ENCODE data around the gene ATRNL1. TPM values are rescaled to one million over a fixed set of nuclear protein-coding genes. Genes with fewer than 3 reads are reported as not detected.

The ATRNL1 gene, protein sequence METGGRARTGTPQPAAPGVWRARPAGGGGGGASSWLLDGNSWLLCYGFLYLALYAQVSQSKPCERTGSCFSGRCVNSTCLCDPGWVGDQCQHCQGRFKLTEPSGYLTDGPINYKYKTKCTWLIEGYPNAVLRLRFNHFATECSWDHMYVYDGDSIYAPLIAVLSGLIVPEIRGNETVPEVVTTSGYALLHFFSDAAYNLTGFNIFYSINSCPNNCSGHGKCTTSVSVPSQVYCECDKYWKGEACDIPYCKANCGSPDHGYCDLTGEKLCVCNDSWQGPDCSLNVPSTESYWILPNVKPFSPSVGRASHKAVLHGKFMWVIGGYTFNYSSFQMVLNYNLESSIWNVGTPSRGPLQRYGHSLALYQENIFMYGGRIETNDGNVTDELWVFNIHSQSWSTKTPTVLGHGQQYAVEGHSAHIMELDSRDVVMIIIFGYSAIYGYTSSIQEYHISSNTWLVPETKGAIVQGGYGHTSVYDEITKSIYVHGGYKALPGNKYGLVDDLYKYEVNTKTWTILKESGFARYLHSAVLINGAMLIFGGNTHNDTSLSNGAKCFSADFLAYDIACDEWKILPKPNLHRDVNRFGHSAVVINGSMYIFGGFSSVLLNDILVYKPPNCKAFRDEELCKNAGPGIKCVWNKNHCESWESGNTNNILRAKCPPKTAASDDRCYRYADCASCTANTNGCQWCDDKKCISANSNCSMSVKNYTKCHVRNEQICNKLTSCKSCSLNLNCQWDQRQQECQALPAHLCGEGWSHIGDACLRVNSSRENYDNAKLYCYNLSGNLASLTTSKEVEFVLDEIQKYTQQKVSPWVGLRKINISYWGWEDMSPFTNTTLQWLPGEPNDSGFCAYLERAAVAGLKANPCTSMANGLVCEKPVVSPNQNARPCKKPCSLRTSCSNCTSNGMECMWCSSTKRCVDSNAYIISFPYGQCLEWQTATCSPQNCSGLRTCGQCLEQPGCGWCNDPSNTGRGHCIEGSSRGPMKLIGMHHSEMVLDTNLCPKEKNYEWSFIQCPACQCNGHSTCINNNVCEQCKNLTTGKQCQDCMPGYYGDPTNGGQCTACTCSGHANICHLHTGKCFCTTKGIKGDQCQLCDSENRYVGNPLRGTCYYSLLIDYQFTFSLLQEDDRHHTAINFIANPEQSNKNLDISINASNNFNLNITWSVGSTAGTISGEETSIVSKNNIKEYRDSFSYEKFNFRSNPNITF (N-terminal part only)
- total RNA-seq (2014; rRNA removed; shearing (Covaris generic)): 0.47 and 1.2 TPM in 2 replicates
- polyA plus RNA-seq (2015; cell fraction: cytosol; rRNA removed): 0.52 and 0.86 TPM in 2 replicates
- 0.30 and 0.88 TPM in 2 replicates for polyA plus RNA-seq (2015; cell fraction: nucleus; rRNA removed)

DNA sequence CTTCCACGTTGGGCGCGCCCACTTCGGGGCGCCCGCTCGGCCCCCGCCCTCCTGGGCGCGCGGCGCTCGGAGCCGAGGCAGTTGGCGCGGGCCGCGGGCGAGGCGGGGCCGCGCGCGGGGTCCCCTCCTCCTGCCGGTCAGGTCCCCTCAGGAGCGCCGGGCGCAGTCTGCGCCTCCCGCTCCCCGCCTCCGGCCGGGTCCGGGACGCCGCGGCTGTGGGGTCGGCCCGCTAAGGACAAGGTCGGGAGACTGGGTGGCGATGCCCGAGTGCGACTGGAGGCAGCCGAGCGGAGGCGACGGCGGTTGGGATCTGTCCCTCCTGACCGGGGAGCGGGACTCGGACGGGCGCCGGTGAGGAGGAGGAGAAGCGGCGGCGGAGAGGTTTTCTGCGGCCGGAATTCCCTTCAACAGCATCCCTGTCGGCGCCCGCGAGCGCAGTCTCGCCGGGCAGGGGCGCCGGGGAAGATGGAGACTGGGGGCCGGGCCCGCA, at the start of gene ATRNL1:
ATRNL1 (plus strand) TSS at position 80 of the 490 bp plus-strand sequence; CDS start at position 466, 386 bp downstream.
- DNase-seq (ENCODE audit: low read depth): peak; percentile 4

- DNase-seq (ENCODE audit: low read depth): no peak
Observed at GRCh38 chr10:115043719-115044118, 49.4 kb upstream of the ATRNL1 start.

GRCh38 chr10:115044891-115045290, 48.3 kb upstream of the ATRNL1 start:
- DNase-seq (ENCODE audit: low read depth): no peak

DNA sequence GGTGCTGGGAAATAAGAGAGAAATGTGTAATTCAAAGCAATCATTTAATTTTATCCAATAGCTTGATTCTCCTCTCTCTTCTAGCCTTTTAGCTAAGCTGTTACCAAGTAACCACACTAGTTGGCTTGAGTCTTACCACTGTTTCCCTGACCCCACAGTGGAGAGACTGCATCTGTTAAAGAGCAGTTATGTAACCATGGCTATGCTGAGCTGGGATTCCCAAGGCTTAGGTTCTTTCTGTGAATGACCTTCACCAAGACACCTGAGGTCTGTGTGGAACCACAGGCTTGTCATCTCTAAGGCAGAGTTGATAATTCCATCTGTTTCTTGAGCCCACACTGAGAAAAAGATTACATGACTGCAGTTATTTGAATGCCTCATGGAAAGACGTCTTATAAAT, 47.7 kb upstream of the ATRNL1 start:
- DNase-seq (ENCODE audit: low read depth): no peak

- no peak for DNase-seq (ENCODE audit: low read depth)
Observed at GRCh38 chr10:115046686-115047236, 46.4 kb upstream of the ATRNL1 start.

- DNase-seq (ENCODE audit: low read depth): no peak
Observed at GRCh38 chr10:115047705-115048104, 45.5 kb upstream of the ATRNL1 start.

GRCh38 chr10:115049318-115049717, 43.8 kb upstream of the ATRNL1 start:
- DNase-seq (ENCODE audit: low read depth): no peak

DNA sequence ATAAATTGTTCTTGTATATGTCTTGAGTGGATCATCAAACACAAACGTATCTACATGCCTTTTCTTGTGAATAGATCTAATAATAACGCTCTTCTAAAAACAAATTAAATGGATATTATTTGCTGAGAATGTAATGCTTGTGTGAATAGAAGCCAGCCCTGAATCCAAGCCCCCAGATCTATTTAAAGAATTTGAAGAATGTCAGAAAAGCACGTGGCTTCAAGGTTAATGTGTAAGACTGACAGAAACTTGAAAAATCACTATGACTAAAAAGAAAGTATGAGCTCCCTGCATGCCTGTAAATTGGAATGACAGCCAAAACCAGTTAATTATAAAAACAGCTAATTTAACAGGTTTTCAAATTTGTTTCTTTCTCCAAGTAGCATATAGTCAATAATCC, 43.2 kb upstream of the ATRNL1 start:
- DNase-seq (ENCODE audit: low read depth): no peak

GRCh38 chr10:115050375-115051010, 42.7 kb upstream of the ATRNL1 start:
- DNase-seq (ENCODE audit: low read depth): no peak

DNA sequence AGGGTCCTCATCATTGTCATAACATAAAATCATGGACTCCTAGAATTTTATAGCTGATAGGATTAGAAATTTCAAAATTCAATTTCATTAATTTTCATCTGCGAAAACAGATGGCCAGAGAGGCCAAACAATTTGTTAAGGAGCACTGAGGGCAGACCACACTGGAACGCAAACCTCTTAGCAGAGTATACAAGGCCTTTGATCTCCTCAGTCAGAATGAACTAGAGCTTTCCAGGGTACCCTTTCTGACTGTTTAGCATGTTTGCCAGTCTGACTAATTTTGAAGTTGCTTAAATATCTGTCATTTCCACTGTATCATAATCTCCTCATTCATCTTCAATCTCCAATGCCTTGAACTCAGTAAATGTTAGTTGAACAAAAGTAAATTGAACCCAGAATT, 41.9 kb upstream of the ATRNL1 start:
- no peak for DNase-seq (ENCODE audit: low read depth)

- DNase-seq (ENCODE audit: low read depth): no peak
Observed at GRCh38 chr10:115052226-115052625, 40.9 kb upstream of the ATRNL1 start.

- no peak for DNase-seq (ENCODE audit: low read depth)
Observed at GRCh38 chr10:115052728-115053127, 40.4 kb upstream of the ATRNL1 start.

- DNase-seq (ENCODE audit: low read depth): no peak
Observed at GRCh38 chr10:115056186-115056585, 37.0 kb upstream of the ATRNL1 start.

GRCh38 chr10:115059301-115059898, 33.8 kb upstream of the ATRNL1 start:
- DNase-seq (ENCODE audit: low read depth): no peak

GRCh38 chr10:115063701-115064658, 29.2 kb upstream of the ATRNL1 start:
- no peak for DNase-seq (ENCODE audit: low read depth)

- no peak for DNase-seq (ENCODE audit: low read depth)
Observed at GRCh38 chr10:115065801-115066200, 27.4 kb upstream of the ATRNL1 start.

DNA sequence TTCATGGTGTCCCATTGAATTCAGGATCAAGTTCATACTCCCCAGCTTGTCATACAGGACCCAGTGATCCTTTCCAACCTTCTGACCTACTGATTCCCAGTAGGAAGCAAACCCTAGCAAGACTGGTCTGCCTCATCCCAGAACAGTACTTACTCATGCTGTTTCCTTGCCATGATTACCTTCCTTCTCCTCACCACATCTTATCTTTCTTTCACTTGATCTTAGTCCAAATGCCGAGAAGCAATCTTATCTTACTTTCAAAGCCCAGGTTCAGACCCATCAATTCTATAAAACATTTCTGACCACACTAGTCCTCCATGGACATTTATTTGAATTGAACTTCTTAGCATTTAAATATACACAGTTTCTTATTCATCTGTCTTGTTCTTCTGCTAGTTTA, 26.6 kb upstream of the ATRNL1 start:
- DNase-seq (ENCODE audit: low read depth): no peak

DNA sequence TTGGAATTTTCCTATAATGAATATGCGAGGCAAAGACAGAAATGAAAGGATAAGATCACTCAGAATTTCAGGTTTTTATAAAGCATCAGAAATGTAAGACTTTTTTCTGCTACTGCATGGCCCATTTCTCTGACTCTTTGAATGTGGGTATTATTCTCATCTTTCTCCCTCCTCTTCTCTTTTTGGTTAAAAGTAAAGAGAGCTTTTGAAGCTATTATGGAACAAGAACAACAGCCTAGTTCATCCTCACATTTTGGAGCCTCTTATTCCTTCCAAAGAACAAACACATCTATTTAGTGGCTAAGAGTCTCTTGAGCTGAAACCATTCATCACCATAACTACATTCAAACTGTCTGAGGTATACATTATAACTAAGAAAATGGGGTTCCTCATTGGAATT, 19.4 kb upstream of the ATRNL1 start:
- DNase-seq (ENCODE audit: low read depth): no peak

- DNase-seq (ENCODE audit: low read depth): peak; percentile 53
Observed at GRCh38 chr10:115082506-115082905, 10.7 kb upstream of the ATRNL1 start.

Data from HT1080 (cell line).